A549 treated with AZD9567 at 1 μM for 4 hours (cell line): Measurements from ENCODE around the gene CSN1S1. TPM values are rescaled to one million over a fixed set of nuclear protein-coding genes. Genes with fewer than 3 reads are reported as not detected.

Experiments used
- total RNA-seq: library from RNA; stranded (reverse); fragments of 200-300 nt; extraction: Qiagen RNA extraction; gene quantifications from 5 replicates; pipeline ENCODE4 v1.2.3, GENCODE V29; 2022; ENCODE audit not compliant: insufficient read depth

CSN1S1 gene
- total RNA-seq = not detected in 5 replicates

GRCh38 chr4:69930768-69931167 is at the start of gene CSN1S1:
CSN1S1 (plus strand) TSS chr4:69931068; CDS start chr4:69932556, 1,488 bp downstream.

GRCh38 chr4:69965628-69966027 is 34.8 kb downstream of the CSN1S1 start, which contains the start of gene CSN2:
CSN2 (minus strand) TSS chr4:69965728; CDS start chr4:69960995, 4,733 bp downstream.

GRCh38 chr4:69995526-69996016 is 64.7 kb downstream of the CSN1S1 start, which contains the start of gene STATH:
STATH (plus strand) TSS chr4:69995966; CDS start chr4:69998438, 2,472 bp downstream.

Other genes starting within 250 kb of the CSN1S1 start
- 0.01 to 0.04 TPM in 2 of 5 replicates, not detected in the others for gene SULT1B1, start 170.4 kb upstream of the CSN1S1 start, total RNA-seq
- gene SULT1E1, start 70.9 kb upstream of the CSN1S1 start, total RNA-seq = not detected in 5 replicates
- not detected in 5 replicates for gene CSN2, start 34.7 kb downstream of the CSN1S1 start, total RNA-seq
- not detected in 5 replicates for gene STATH, start 64.9 kb downstream of the CSN1S1 start, total RNA-seq
- not detected in 5 replicates for gene HTN3, start 97.4 kb downstream of the CSN1S1 start, total RNA-seq
- not detected in 5 replicates for gene HTN1, start 119.4 kb downstream of the CSN1S1 start, total RNA-seq
- gene PRR27, start 223.2 kb downstream of the CSN1S1 start, total RNA-seq = not detected in 5 replicates